HUES64 (cell line): Measurements from ENCODE around the gene WNK3.

ENCODE experiments used
- H3K27ac ChIP-seq: 2 replicates; pipeline ENCODE4 v1.7.0; 2013; ENCODE audit warnings: low read depth, low read length, inconsistent platforms
- H3K27me3 ChIP-seq: 2 replicates; pipeline ENCODE4 v1.6.1; 2013; ENCODE audit warnings: mild to moderate bottlenecking, low read length; ENCODE audit not compliant: insufficient read depth
- H3K36me3 ChIP-seq: 2 replicates; pipeline ENCODE4 v1.6.1; 2013; ENCODE audit warnings: mild to moderate bottlenecking, low read length; ENCODE audit not compliant: insufficient read depth
- H3K4me1 ChIP-seq: 2 replicates; pipeline ENCODE4 v1.6.1; 2013; ENCODE audit warnings: mild to moderate bottlenecking, low read length, moderate library complexity; ENCODE audit not compliant: insufficient read depth
- H3K4me3 ChIP-seq: 2 replicates; pipeline ENCODE4 v1.5.1; 2013; ENCODE audit warnings: mild to moderate bottlenecking, low read length, moderate library complexity
- H3K9ac ChIP-seq: 2 replicates; pipeline ENCODE4 v1.6.1; 2013; ENCODE audit warnings: mild to moderate bottlenecking, low read depth, low read length
- H3K9me3 ChIP-seq: 2 replicates; pipeline ENCODE4 v1.6.1; 2013; ENCODE audit warnings: low read depth, low read length; ENCODE audit not compliant: insufficient read depth
- WGBS: fragments of 150-250, 120-280 bp; methylation state at CpG from one replicate; pipeline ENCODE4 v1.1.7; 2013; ENCODE audit warnings: missing lambda C conversion rate; 5-methylcytosine and 5-hydroxymethylcytosine counted together

Gene WNK3

GRCh38 chrX:54166915-54167314 lies 190.9 kb downstream of the WNK3 start:
- no peaks in the 10 kb centered on the region for H3K36me3 ChIP-seq
- H3K4me1 ChIP-seq, result peaks cover 7% of the 10 kb centered on the region; the same call in 1 of the 2 replicates
- no peak overlapping the region for H3K4me3 ChIP-seq
- 79% methylated on average over 3 of the region's 4 CpGs for WGBS
- H3K9me3 ChIP-seq, result no peaks in the 10 kb centered on the region
- no peaks in the 10 kb centered on the region for H3K27me3 ChIP-seq
- no peak overlapping the region for H3K9ac ChIP-seq
- H3K27ac ChIP-seq, result no peak overlapping the region

DNA sequence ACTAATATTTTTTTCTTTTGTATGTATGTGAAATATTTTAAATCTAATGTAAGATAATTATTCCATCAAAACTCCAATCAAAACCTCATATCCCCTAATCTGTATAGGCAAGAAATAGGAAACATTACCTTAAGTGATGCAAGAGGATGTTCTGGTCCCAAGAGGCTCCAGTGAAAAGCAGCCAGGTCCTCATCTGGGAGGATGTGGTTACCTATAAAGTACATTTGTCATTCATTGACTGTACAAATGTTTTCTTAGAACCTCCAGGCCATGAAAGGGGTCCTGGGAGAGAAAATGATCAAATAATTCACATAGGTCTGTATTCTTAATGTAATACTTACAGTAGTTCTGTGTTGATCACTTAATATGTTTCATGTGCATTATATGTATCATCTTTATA lies 200.3 kb downstream of the WNK3 start:
- no peaks in the 10 kb centered on the region for H3K9me3 ChIP-seq
- H3K27me3 ChIP-seq, result no peaks in the 10 kb centered on the region
- H3K36me3 ChIP-seq, result peaks cover 2% of the 10 kb centered on the region; the same call in 1 of the 2 replicates
- H3K4me1 ChIP-seq, result no peaks in the 10 kb centered on the region
- H3K27ac ChIP-seq, result no peak overlapping the region
- H3K9ac ChIP-seq, result no peak overlapping the region
- no peak overlapping the region for H3K4me3 ChIP-seq
